HG02763 (cell line): ENCODE results near the gene HMX2.

Experiments used
- ATAC-seq: cut with Tn5 transposase; IDR thresholded peaks from one replicate; pipeline ENCODE4 v1.9.1; 2021; ENCODE audit warnings: mild to moderate bottlenecking, moderate library complexity; ENCODE audit not compliant: unreplicated experiment

Gene HMX2

DNA sequence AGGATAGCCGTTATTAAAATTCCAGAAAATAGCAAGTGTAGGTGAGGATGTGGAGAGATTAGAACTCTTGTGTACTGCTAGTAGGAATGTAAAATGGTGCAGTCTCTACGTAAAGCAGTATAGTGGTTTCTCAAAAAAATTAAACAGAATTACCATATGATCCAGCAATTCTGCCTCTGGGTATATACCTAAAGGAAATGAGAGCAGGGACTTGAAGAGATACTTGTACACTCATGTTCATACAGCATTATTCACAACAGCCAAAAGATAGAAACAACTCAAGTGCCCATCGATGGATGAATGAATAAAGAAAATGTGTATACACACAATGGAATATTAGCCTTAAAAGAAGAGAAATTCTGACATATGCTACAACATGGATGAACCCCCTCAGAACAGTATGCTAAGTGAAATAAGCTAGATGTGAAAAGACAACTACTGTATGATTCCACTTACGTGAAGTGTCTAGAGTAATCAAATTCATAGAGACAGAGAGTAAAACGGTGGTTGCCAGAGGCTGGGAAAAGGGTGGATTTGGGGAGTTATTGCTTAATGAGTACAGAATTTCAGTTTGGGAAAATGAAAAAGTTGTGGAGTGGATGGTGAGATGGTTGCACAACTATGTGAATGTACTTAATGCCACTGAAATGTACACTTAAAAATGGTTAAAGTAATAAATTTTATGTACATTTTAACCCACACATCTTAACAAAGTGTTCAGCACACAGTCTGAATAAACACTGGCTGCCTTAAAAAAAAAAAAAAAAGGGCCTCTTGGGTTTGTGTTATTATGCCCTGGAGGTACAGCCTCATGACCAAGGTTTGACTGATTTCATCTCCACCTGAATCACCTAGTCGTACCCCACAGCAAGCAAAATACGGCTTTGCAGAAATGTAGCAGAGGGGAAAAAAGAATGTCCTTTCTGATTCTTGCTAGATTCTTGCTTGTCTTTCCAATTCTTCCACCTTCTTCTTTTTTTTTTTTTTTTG is 32.5 kb downstream of the HMX2 start:
- ATAC-seq: no peak

DNA sequence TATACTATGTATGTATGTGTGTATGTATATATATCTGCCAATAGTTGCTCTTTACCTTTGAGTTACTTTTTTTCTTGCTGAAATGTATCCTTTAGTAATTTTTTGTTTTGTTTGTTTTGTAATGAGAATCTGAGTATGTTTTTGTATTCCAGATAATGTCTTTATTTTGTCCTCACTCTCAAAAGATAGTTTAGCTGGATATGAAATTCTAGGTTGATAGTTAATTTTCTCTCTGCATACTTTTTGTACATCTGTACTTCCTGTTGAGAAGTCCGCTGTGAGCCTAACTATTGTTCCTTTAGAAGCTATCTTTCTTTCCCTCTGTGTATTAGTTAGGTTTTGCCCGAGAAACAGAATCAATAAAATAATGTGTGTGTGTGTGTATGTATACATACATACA is 35.8 kb downstream of the HMX2 start:
- no peak for ATAC-seq

DNA sequence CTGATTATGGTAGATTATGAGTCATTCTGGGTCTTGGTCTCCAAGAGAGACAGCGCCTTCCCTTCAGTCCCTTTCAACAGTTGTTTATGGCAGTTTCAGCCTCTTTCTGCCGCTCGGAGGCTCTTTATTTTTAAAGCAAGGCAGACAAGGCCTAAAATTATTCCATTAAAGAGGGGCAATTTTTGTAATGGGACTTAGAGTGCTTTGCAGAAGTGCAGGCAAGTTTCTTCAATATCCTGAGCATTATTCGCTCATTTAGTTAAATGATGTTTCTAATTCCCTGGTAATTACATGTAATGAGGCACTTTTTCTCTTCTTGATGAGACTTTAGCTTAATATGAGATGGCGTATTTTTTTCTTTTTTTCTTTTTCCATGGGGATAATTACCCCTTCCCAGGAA is 39.8 kb downstream of the HMX2 start:
- no peak for ATAC-seq

DNA sequence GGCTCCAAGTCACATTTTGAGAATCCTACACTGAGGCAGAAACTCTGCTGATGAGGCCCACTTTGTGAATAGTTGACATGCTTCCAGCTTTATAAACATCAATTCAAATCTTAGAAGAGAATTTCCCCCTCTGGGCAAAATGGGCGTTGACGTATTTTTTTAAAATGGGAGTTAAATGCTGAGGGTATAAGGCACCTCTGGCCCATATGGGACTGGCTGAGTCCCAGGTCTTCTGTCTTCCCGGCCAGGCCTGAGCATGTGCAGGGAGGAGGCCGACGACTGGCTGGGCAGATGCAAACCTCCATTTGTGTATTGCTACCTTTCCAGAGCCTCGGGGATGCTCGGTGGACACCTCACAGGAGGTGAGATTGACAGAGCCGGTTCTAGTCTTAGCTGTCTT is 44.0 kb downstream of the HMX2 start:
- ATAC-seq: no peak

GRCh38 chr10:123194056-123194455 is 46.1 kb downstream of the HMX2 start:
- no peak for ATAC-seq
